Calu3 (cell line): ENCODE measurements around the gene CDK13. TPM values are rescaled to one million over a fixed set of nuclear protein-coding genes. Genes with fewer than 3 reads are reported as not detected.
A peak's percentile ranks its signal among the peaks of the same experiment; 100 is the strongest.

Experiments used
- BruUV-seq: library from RNA; stranded (reverse); fragments of 400-500 nt; replicated peaks from 2 replicates; lab custom pipeline; 2021; lab: Mats Ljungman, UMichigan
- CTCF ChIA-PET: fragments of 300-600 bp; sonication (Branson Sonifier 250); formaldehyde crosslinking; loops from one replicate; lab custom pipeline; 2022; ENCODE audit warnings: antibody characterized with exemption; lab: Charles Lee
- DNase-seq: peaks from one replicate; pipeline ENCODE4 v3.0.0; 2022
- H3K27ac Mint-ChIP-seq: one replicate; pipeline ENCODE4 v1.8.0; 2022; ENCODE audit warnings: mixed read lengths; ENCODE audit not compliant: unreplicated experiment
- H3K27me3 Mint-ChIP-seq: one replicate; pipeline ENCODE4 v1.8.0; 2022; ENCODE audit warnings: mixed read lengths; ENCODE audit not compliant: unreplicated experiment
- H3K36me3 Mint-ChIP-seq: one replicate; pipeline ENCODE4 v1.8.0; 2022; ENCODE audit warnings: mild to moderate bottlenecking, moderate library complexity, mixed read lengths; ENCODE audit not compliant: insufficient read depth, unreplicated experiment
- H3K4me1 Mint-ChIP-seq: one replicate; pipeline ENCODE4 v1.8.0; 2022; ENCODE audit warnings: mild to moderate bottlenecking, low read depth, mixed read lengths; ENCODE audit not compliant: unreplicated experiment
- H3K4me3 Mint-ChIP-seq: one replicate; pipeline ENCODE4 v1.8.0; 2022; ENCODE audit warnings: mild to moderate bottlenecking, low read depth, moderate library complexity, mixed read lengths; ENCODE audit not compliant: unreplicated experiment
- H3K9me3 Mint-ChIP-seq: one replicate; pipeline ENCODE4 v1.8.0; 2022; ENCODE audit warnings: low read depth, mixed read lengths; ENCODE audit not compliant: unreplicated experiment
- CTCF ChIP-seq: fragments of 200-600 bp; IDR thresholded peaks from one replicate; pipeline ENCODE4 v1.8.0; 2022; ENCODE audit warnings: antibody characterized with exemption; ENCODE audit not compliant: unreplicated experiment
- intact Hi-C: fragments of 100-400 bp; cut with micrococcal nuclease; formaldehyde crosslinking; loops from one replicate; pipeline ENCODE4 v1.10.0; 2022; ENCODE audit not compliant: unreplicated experiment
- total RNA-seq: library from RNA; stranded (reverse); gene quantifications from 2 replicates; pipeline ENCODE4 v1.2.3, GENCODE V29; 2022

The CDK13 gene
- total RNA-seq, 1 experiment from 2014 or later: 86.7 TPM

- no peaks in the 10 kb centered on the region for H3K9me3 Mint-ChIP-seq
- no TSS peak for BruUV-seq
- CTCF ChIA-PET: interaction anchor here (1.1 kb wide), 1 partner anchor 10 kb away, joined by 3 read pairs; no protein-coding TSS in a partner anchor
- TF ChIP-seq CTCF: no peak
- H3K27me3 Mint-ChIP-seq: no peaks in the 10 kb centered on the region
- DNase-seq: no peak
- peaks cover 23% of the 10 kb centered on the region for H3K4me1 Mint-ChIP-seq
- H3K36me3 Mint-ChIP-seq: peaks cover 12% of the 10 kb centered on the region
- H3K4me3 Mint-ChIP-seq: no peak overlapping the region
- intact Hi-C loops: no loop called here
- no peak overlapping the region for H3K27ac Mint-ChIP-seq
These were observed 35.4 kb downstream of the CDK13 start for GRCh38 chr7:39985398-39985918.

DNA sequence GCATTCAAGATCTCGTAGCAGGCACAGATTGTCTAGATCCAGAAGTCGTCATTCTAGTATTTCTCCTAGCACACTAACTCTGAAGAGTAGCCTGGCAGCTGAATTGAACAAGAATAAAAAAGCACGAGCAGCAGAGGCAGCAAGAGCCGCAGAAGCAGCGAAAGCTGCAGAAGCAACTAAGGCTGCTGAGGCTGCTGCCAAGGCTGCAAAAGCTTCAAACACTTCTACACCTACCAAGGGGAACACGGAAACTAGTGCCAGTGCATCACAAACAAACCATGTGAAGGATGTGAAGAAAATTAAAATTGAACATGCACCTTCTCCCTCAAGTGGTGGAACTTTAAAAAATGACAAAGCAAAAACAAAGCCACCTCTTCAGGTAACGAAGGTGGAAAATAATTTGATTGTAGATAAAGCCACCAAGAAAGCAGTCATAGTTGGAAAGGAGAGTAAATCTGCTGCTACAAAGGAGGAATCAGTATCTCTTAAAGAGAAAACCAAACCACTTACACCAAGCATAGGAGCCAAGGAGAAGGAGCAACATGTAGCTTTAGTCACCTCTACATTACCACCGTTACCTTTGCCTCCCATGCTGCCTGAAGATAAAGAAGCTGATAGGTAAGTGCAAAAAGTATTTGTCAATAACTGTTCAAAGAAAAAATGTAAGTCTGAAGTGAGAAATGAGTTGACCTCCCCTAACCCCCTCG lies 37.7 kb downstream of the CDK13 start:
- no peak overlapping the region for H3K4me3 Mint-ChIP-seq
- CTCF ChIA-PET: interaction anchor here (0.5 kb wide), 1 partner anchor 130 kb away, joined by 3 read pairs; no protein-coding TSS in a partner anchor
- DNase-seq: no peak
- no peaks in the 10 kb centered on the region for H3K9me3 Mint-ChIP-seq
- H3K4me1 Mint-ChIP-seq: peaks cover 23% of the 10 kb centered on the region
- no peaks in the 10 kb centered on the region for H3K27me3 Mint-ChIP-seq
- no peak for TF ChIP-seq CTCF
- intact Hi-C loops: no loop called here
- H3K36me3 Mint-ChIP-seq: peaks cover 12% of the 10 kb centered on the region
- TSS peak; percentile 26 for BruUV-seq
- no peak overlapping the region for H3K27ac Mint-ChIP-seq

GRCh38 chr7:40000734-40001315 lies 50.8 kb downstream of the CDK13 start:
- no peak for TF ChIP-seq CTCF
- Mint-ChIP-seq H3K27me3 (no peaks in the 10 kb centered on the region), H3K27ac (no peak overlapping the region), H3K4me1 (peaks cover 22% of the 10 kb centered on the region), H3K4me3 (no peak overlapping the region), H3K9me3 (no peaks in the 10 kb centered on the region), H3K36me3 (peaks cover 41% of the 10 kb centered on the region)
- intact Hi-C loops: no loop called here
- CTCF ChIA-PET: interaction anchor here (0.7 kb wide), 1 partner anchor 46 kb away, joined by 3 read pairs; no protein-coding TSS in a partner anchor
- no peak for DNase-seq
- BruUV-seq: no TSS peak

- BruUV-seq: no TSS peak
- peak overlapping the region; percentile 56 for H3K27ac Mint-ChIP-seq
- no peaks in the 10 kb centered on the region for H3K9me3 Mint-ChIP-seq
- H3K4me3 Mint-ChIP-seq: no peak overlapping the region
- CTCF ChIA-PET: no interaction called here
- H3K27me3 Mint-ChIP-seq: no peaks in the 10 kb centered on the region
- DNase-seq: no peak
- intact Hi-C loops: no loop called here
- TF ChIP-seq CTCF: no peak
- H3K36me3 Mint-ChIP-seq: peaks cover 43% of the 10 kb centered on the region
- peaks cover 30% of the 10 kb centered on the region for H3K4me1 Mint-ChIP-seq
These were observed 51.6 kb downstream of the CDK13 start for GRCh38 chr7:40001649-40002048.
